ENCODE results near the gene MISFA.

DNA sequence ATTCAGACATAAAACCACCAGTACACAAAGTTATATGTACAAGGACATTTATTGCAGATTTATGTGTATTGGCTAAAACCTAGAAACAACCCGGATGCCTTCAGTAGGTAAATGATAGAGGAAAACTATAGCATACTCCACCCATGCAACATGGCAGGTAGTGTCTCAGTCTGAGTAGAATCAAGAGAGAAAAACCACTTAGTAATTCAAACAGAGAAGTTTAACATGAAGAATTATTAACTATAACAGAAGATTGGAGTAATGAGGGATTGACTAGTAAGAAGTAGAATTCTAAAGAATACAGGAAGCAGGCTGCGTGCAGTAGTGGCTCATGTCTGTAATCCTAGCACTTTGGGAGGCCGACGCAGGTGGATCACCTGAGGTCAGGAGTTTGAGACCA is 50.8 kb downstream of the MISFA start:
- TF ChIP-seq, protein P1, sequence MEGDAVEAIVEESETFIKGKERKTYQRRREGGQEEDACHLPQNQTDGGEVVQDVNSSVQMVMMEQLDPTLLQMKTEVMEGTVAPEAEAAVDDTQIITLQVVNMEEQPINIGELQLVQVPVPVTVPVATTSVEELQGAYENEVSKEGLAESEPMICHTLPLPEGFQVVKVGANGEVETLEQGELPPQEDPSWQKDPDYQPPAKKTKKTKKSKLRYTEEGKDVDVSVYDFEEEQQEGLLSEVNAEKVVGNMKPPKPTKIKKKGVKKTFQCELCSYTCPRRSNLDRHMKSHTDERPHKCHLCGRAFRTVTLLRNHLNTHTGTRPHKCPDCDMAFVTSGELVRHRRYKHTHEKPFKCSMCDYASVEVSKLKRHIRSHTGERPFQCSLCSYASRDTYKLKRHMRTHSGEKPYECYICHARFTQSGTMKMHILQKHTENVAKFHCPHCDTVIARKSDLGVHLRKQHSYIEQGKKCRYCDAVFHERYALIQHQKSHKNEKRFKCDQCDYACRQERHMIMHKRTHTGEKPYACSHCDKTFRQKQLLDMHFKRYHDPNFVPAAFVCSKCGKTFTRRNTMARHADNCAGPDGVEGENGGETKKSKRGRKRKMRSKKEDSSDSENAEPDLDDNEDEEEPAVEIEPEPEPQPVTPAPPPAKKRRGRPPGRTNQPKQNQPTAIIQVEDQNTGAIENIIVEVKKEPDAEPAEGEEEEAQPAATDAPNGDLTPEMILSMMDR (IDR thresholded peaks at IDR 0.05), result no peak
- TF ChIP-seq POLR2A (IDR thresholded peaks at IDR 0.05) (no peak), EP300 (IDR thresholded peaks at IDR 0.05) (no peak)

All from ovary (tissue), 3 donors.